ENCODE measurements around the gene SKAP2. TPM values are rescaled to one million over a fixed set of nuclear protein-coding genes. Genes with fewer than 3 reads are reported as not detected.

Gene SKAP2
- polyA plus RNA-seq, 1 experiment, result 2.7 TPM

GRCh38 chr7:26777385-26777784 is 87.0 kb downstream of the SKAP2 start:
- ChIA-PET POLR2A (no interaction called here), CTCF (interaction anchor here (0.6 kb wide), 1 partner anchor 248 kb away, joined by 3 read pairs; no protein-coding TSS in a partner anchor)
- no peak for DNase-seq (ENCODE audit: low read depth)
- no peaks in the 10 kb centered on the region for H3K36me3 ChIP-seq (ENCODE audit: control insufficient read depth, insufficient read depth, low read length)
- no peak overlapping the region for H3K4me3 ChIP-seq (ENCODE audit: low read depth, low read length)
- no peak for TF ChIP-seq CTCF (IDR thresholded peaks at IDR 0.05; ENCODE audit: insufficient read depth, low read depth, low read length)
- H3K27me3 ChIP-seq (ENCODE audit: control insufficient read depth, insufficient read depth, low read length), result no peaks in the 10 kb centered on the region

GRCh38 chr7:26760501-26760900 is 103.9 kb downstream of the SKAP2 start:
- ChIA-PET POLR2A (no interaction called here), CTCF (no interaction called here)
- DNase-seq (ENCODE audit: low read depth), result no peak
- no peaks in the 10 kb centered on the region for H3K36me3 ChIP-seq (ENCODE audit: control insufficient read depth, insufficient read depth, low read length)
- no peaks in the 10 kb centered on the region for H3K27me3 ChIP-seq (ENCODE audit: control insufficient read depth, insufficient read depth, low read length)
- TF ChIP-seq CTCF (IDR thresholded peaks at IDR 0.05; ENCODE audit: insufficient read depth, low read depth, low read length), result no peak
- H3K4me3 ChIP-seq (ENCODE audit: low read depth, low read length), result no peak overlapping the region

- CTCF ChIA-PET, result no interaction called here
- Histone ChIP-seq H3K36me3 (ENCODE audit: control insufficient read depth, insufficient read depth, low read length) (no peaks in the 10 kb centered on the region), H3K27me3 (ENCODE audit: control insufficient read depth, insufficient read depth, low read length) (no peaks in the 10 kb centered on the region), H3K4me3 (ENCODE audit: low read depth, low read length) (no peak overlapping the region)
- no peak for TF ChIP-seq CTCF (IDR thresholded peaks at IDR 0.05; ENCODE audit: insufficient read depth, low read depth, low read length)
- POLR2A ChIA-PET, result no interaction called here
- DNase-seq (ENCODE audit: low read depth), result no peak
Measured at GRCh38 chr7:26759108-26759507, 105.3 kb downstream of the SKAP2 start.

GRCh38 chr7:26743205-26743604 is 121.2 kb downstream of the SKAP2 start:
- Histone ChIP-seq H3K27me3 (ENCODE audit: control insufficient read depth, insufficient read depth, low read length) (no peaks in the 10 kb centered on the region), H3K4me3 (ENCODE audit: low read depth, low read length) (no peak overlapping the region), H3K36me3 (ENCODE audit: control insufficient read depth, insufficient read depth, low read length) (no peaks in the 10 kb centered on the region)
- ChIA-PET POLR2A (no interaction called here), CTCF (interaction anchor here (0.7 to 1.5 kb wide), 2 partner anchors 9 to 539 kb away, joined by 3 to 4 read pairs; no protein-coding TSS in a partner anchor)
- no peak for DNase-seq (ENCODE audit: low read depth)
- no peak for TF ChIP-seq CTCF (IDR thresholded peaks at IDR 0.05; ENCODE audit: insufficient read depth, low read depth, low read length)

GRCh38 chr7:26735976-26736600 is 128.3 kb downstream of the SKAP2 start:
- Histone ChIP-seq H3K27me3 (ENCODE audit: control insufficient read depth, insufficient read depth, low read length) (no peaks in the 10 kb centered on the region), H3K36me3 (ENCODE audit: control insufficient read depth, insufficient read depth, low read length) (no peaks in the 10 kb centered on the region), H3K4me3 (ENCODE audit: low read depth, low read length) (no peak overlapping the region)
- ChIA-PET CTCF (no interaction called here), POLR2A (no interaction called here)
- no peak for TF ChIP-seq CTCF (IDR thresholded peaks at IDR 0.05; ENCODE audit: insufficient read depth, low read depth, low read length)
- DNase-seq (ENCODE audit: low read depth), result no peak
